HG02571 (cell line): Measurements from ENCODE around the gene AFF3.

Experiments used
- ATAC-seq: cut with Tn5 transposase; IDR thresholded peaks from one replicate; pipeline ENCODE4 v1.9.1; 2021; ENCODE audit warnings: mild to moderate bottlenecking, moderate library complexity; ENCODE audit not compliant: unreplicated experiment

The AFF3 gene

DNA sequence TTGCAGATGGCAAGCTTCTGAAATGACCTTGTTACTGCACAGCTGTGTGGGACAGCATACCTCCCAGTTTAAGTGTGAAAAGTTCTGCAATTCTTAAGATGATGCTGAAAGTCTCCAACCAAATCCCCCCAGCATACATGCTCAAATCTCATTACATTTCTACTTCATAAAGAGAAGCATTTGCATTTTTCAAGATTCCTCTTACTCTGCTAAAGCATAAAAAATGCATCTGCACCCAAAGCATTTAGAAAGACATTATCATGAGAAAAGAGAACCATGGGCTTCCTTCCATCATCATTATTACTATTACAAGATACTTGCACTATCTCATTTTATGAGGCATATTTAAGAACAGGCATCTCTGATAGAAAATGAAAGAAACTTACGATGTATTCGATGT, 415.7 kb downstream of the AFF3 start:
- ATAC-seq = no peak

DNA sequence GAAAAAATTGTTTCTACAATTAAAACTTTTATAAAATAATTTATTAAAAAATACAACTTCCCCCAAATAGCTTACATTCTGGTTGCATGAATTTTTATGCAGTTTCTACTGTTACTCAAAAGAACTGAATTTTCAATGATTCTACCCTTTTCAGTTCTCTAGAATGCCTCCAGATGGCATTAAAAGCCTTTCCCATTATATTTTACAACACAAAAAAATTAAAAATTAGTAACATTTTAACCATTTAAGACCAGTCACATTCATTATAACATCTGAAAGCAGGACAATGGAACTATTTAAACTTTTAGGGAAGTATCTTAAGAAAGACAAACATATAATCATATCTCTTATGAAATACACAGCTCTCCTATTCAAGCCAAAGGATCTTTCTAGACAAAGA, 416.6 kb downstream of the AFF3 start:
- ATAC-seq = no peak

DNA sequence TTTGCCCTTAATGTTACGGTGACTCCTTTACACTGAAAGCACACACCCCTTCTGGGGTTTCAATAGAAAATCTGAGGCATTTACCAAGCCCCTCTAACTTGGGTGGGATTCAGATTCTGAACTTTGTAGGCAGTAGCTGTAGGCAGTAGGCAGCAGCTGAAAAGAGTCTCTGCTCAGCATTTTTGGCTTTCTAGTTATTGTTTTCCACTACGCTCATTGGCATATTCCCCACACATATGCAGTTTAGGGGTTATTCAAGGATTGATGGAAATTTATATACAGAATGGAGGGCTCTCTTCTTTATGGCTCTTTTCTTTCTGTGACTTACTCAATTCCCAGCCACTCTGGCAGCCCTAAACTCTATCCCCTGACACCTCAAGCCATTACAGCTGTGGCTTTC, 419.9 kb downstream of the AFF3 start:
- no peak for ATAC-seq

DNA sequence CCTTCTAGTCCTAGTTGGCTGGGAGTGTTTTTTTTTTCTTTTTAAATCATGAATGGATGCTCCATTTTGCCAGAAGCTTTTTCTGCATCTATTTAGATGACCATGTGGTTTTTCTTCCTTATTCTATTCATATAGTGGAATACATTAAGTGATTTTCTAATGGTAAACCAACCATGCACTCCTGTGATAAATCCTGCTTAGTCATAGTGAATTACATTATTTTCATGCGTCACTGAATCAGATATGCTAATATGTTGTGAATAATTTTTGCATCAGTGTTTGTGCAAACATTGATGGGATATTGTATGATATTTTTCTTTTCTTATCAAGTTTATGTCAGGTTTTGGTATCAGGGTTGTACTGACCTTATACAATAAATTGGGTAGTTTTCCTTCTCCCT, 423.3 kb downstream of the AFF3 start:
- ATAC-seq = no peak

DNA sequence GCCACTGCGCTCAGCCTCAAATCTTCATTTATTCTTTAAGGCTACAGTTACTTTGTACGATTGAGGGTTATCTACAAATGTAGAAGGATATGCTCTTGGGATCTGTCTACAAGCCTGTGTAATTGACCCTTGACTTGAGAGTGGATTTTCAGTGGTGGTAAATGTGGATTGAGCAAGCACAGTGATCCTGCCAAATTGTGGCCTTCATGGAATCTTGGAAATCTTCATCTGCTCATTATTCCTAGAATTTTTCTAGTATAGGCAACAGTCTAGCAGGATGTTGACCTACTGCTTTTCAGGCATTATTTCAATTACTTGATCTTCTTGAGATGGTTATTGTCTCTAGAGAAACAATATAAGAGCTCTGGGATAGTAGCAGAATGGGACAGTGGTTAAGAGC, 426.4 kb downstream of the AFF3 start:
- ATAC-seq = no peak

DNA sequence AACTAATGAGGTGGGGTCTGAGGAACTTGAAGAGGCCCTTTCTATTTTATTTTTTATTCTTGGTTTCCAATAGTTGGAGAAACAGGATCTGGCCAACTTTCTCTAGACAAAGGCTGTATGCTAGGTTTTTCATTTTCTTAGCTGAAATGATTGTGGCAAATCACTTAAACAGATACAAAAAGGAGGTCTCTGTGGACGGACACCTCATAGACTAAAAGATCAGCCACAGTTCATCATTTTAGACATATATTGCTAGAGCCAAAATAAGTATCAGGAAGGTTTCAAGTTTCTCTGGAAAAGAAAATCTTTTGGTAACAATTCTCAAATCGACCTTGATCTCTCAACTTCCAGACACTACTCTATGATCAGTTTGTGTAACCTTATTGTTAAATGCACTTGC, 428.0 kb downstream of the AFF3 start:
- ATAC-seq = no peak

DNA sequence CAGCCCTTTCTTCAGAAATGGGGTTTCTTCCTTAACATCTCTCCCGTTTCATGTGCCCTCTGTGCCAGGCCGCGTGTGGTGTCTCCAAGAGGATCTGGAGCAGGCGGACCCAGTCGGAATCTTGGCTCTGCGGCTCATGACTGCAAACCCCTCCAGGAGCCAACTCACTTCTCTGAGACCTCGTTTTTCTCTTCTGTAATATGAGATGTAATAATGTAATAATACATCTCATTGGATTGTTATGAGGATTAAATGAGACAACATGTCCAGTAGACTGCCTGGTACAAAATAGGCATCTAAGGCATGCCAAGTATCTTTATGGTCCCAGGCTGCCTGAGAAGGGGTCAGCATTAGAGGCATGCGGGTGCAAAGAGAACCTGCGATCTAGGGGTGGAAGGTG, 431.2 kb downstream of the AFF3 start:
- no peak for ATAC-seq

DNA sequence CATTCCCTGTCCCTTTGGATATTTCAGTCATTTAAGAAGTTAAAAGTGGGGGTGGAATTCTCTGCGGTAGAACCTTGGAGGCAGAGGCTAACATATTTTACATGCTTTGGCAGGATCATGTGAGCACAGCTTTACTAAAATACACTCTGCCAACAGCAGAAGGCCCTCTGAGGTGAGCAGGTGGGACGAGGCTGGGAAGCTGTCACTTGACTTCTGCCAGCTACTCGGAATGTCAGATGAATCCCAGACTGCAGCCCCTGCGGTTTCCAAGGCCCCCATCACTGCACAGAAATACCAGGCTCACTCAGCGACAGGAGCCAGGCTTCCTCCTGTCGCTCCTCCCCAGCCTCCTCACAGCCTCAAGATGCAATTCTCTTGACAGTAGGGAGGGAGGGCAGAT, 431.7 kb downstream of the AFF3 start:
- no peak for ATAC-seq

DNA sequence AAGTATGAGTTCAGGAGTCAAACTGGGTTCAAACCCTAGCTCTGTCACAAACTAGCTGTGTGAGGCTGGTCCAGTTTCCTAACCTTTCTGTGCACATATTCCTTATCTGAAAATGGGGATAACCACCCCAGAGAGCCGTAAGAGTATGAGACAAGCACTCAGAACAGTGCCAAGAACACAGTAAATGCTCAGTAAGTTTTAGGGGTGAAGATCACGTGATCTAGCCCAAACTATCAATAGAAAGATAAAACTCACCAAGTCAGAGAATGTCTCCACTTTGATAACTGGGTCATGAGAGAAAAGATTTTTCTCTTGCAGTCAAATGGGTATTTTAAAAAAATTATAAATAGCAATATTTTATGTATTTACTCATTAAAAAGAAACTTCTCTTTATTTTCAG, 433.2 kb downstream of the AFF3 start:
- no peak for ATAC-seq

DNA sequence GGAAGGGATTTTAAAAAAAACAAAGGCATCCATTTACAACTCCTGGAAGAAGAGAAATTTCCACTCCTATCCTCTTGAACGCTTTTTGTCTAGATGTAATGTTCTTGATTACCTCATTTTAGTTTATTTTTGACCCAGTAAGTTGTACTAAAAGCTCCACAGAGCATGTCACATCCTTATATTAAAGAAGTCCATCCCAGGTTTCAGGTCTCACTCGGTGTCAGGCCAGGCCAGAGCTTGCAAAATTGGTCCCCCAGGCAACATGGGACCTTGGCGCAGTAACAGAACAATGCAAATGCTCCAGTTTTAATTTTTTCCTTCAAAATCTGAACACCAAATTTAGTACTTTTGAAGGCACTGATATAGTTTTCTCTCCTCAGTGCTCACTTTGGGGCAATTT, 434.2 kb downstream of the AFF3 start:
- ATAC-seq = no peak

DNA sequence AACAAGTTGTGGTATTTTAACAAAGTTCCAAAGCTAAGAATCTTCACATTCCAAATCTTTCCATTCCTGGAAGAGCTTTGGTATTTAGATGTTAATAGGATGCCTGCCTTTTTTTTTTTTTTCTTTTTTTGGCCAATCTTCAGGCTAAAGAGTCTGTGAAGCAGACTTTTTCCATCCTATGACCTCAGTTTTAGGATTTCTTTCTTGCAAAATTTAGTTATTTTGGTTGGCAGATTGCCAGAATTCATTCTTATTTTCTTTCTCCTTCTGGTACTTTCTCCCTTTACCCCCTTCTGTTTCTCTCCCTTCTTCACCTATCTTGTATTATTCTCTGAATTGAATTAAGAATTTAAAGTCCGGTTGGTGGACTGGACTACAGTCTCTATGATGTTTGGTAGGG, 434.8 kb downstream of the AFF3 start:
- ATAC-seq = no peak

DNA sequence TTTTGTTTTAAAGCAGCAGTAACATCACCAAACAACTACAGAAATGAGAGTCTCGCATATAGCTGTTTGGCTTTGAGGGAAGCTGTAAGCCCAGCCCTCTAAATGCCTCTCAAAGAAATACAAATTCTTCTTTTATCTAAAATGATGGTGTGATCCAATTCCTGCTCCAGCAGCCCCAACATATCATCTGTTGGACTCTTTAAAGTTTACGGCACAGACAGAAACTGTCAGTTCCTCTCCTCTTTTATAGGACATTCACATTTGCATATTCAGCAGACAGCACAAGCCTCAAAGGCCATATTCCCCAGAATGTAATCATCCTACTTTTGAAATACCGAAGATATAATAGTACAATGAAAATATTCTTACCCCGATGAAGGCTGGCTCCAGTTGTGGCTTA, 435.7 kb downstream of the AFF3 start:
- no peak for ATAC-seq

DNA sequence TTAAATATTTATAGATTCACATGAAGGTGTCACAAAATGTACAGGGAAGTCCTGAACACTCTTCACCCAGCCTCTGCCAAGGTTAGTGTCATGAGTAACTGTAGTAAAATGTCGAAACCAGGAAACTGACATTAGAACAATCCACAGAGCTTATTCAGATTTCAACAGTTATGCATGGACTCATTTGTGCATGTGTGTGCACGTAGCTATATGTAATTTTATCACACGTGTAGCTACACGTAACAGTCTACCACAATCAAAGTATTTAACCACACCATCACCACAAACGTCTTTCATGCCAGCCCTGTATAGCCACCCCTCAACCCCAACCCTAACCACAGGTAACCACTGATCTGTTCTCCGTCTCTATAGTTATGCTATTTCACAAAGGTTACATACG, 440.9 kb downstream of the AFF3 start:
- ATAC-seq = no peak

DNA sequence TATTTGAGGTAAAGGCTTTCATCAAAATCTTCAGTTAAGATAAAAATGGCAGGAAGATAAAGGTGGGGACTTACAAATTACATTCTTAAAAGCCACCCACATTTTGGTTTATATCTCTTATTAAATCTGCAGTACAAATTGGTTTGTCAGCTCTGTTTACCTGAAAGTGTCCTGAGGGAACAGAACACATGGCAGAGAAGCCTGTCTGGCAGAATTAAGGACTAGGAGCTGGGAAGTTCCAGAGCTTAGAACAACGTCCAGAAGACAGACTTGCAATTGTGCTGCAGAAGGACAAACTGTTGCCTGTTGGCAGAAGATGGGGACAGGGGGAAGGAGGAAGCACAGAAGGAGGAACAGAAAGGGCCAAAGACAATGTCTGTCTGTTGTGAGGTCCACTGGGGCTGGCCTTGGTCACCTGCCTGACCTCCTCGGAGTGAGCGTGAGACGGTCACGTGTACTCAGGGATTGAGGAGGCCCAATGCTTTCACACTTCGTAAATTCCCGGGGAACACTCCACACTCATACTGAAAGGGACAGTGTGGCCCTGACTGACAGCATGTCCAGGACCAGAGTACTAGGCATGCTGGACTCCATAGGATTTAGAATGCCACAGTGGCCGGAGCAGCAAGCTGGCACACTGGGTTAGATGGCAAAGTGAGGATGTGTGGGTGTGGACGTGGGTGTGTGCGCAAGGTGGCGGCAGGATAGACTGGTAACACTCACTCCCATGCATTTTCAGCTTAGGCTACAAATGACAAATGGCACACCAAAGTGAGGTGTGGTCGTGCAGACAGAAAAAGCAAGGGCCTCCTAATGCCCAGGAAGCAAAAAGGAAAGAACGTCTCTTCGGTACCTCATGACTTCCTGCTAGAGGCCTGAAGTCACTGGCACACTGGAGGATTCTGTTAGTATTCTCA, 441.6 kb downstream of the AFF3 start:
- ATAC-seq = no peak

DNA sequence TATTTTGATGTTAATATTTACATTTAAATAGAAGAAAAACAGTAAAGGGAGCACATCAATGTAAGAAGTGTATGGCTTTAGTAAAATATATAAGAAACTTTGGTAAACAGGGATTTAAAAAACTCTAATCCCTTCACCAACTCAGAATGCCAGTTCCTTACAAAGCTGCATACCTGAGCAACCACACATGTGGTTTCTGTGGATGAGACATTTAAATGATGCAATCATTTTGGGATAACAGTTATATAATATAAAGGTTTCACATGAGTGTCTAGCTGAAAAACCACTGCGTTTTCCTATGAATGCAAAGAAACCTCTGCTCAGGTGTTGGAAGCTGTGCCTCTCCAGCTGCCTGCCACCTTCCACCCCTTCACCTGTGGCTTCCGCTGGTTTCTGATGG, 443.5 kb downstream of the AFF3 start:
- ATAC-seq = no peak

DNA sequence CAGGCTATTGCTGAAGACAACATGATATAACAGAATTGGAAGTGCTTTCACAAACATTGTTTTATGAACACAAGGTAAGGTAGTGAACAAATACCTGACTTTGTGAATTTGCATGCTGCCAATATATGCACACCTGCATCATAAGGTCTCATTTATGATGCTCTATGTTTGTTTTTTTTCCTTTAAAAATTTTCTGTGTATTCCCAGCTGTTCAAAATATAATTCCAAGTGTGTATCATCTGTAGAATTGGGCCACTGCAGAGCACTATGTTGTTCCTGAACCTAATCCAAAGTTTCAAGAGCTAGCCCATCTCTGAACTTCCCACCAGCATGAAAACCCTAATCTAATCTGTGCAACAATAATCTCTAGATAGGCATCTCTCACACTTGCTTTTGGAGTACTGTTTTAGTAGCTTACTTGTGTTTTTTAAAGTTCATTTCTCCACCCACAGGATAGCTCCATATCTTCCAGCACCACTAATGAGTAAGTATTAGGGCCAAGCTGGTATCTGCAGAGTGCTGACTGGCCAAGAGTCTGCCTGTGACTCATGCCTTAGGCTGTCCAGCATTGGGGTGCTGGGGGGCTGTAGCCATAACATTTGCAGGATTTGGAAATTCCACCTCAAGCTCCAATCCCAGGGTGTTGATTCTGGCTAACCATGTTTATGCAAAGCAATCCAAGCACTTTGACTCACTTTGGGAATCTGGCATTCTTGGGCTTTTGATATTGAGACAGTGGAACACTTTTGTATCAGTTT, 444.4 kb downstream of the AFF3 start:
- ATAC-seq = no peak

DNA sequence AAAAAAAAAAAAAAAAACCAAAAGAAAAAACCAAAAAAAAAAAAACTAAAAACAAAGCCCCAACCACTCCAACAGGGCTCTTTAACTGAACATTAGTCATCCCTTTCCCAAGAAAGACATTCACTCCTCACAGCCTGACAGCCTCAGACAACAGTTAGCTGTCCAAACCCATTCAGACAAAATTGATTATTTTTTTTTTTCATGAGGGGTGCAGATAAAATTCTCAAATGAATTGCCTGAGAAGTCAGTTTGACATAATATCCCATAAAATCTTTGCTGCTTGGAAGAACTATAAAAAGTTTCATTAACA, 446.5 kb downstream of the AFF3 start:
- ATAC-seq = no peak

DNA sequence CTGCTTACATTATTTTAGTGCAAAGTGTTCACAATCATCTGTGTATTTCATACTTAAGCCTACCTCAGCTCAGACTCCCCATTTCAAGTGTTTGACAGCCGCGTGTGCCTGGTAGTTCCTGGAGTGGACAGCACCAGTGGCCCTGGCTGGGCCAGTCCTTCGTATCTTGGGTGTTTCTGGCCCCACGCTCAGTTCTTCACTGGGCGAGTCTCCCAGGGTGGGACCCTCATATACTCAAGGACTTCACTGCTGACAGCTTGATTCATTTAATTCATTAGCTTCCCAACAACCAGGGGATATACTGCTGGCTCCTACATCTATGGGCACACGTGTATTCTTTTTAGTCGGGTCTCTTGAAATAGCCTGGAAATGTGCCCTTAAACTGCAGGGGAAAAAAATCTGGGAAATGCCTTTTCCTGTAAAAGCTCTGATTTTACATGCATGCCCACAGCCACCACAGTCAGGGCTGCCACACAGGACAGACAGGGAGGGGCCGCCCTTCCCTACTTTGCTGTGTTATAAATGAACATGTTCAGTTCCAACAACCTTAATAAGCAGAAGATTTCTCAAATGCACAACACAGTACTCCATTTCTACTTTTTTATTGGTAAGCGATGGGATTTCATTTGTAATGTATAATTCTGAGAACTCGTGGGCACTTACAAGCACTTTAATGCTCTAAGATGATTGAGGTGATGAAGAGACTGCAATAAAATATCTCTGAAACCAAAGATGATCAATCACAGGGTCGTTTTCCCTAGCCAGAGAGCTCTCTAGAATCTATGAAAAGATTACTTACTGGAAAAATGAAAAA, 447.1 kb downstream of the AFF3 start:
- ATAC-seq = no peak

DNA sequence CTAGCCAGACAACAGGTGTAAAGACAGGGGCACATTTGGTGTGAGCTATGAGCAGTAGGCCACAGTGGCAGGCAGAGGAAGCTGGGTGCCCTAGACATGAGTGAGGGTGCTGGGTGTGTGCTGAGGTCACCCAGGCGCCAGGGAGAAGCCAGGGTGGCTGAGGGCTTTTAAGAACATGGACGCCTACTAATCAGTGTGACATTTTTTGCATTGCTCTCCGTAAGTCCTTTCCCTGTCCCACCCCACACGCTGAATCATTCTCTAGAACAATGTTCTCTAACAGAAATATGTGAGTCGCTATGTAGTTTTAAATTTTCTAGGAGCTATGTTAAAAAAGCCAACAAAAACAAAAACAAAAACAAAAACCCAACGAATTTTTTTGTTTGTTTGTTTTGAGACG, 448.1 kb downstream of the AFF3 start:
- no peak for ATAC-seq

DNA sequence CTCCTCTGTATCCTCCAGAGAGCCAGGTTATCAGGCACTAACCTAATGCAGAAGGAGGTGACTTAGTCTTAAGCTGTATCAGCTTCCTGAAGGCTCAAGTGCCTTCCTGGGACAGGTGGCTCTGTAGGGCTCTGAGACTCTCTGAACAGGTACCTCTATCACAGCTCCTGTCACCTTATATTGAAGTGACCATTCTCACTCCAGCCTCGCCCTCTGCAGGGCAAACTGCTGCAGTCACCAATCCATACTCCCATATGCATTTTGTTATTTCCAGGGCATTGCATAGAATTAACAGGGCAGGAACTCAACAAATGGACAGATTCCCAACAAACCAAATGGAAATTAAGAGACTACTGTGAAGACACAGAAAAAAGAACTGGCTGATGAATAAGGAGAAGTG, 449.6 kb downstream of the AFF3 start:
- no peak for ATAC-seq

DNA sequence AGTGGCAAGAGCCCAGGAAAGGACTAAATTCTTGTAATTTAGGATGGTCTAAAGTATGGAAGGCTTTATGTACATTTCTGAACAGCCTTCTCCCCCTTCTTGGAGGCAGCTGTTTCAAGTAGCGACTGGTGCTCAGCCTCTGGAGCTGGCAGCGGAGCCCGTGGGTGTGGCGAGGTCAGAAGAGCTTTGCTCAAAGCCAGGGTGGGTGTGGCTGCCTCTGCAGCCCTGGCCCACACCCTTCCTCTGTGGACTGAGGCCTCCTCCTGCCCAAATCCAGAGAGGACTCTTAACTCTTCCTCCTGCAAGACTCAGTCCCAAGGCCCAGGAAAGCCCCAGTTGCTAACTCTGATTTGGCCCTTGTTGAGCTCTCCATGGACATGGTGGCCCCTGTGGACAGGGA, 450.5 kb downstream of the AFF3 start:
- ATAC-seq = no peak
